ENCODE data around the gene TMIGD3.

- TF ChIP-seq CTCF (conservative IDR thresholded peaks at IDR 0.05 in 1 of 2, IDR thresholded peaks at IDR 0.05 in 1 of 2; ENCODE audit: low read depth in 1 of 2, low read length in 2 of 2) (no peak), EZH2 (IDR thresholded peaks at IDR 0.05; ENCODE audit: low read length, missing control alignments) (no peak)
Observed at GRCh38 chr1:111496398-111496797, 7.0 kb downstream of the TMIGD3 start.

Data from fibroblast of lung (primary cell).